Cerebellar cortex (tissue), 1 donor: ENCODE results near the gene PLA2G1B.
"Not testable (repeated sequence)": the region's sequence is repeated elsewhere in the genome, so short reads cannot be mapped to it uniquely, and the experiment has no call there.

Experiments used
- DNase-seq: peaks from one replicate; pipeline ENCODE4 v3.0.0-alpha.2; 2015; ENCODE audit warnings: low spot score

The PLA2G1B gene

GRCh38 chr12:120358412-120359100 is 31.0 kb upstream of the PLA2G1B start:
- DNase-seq, result no peak

DNA sequence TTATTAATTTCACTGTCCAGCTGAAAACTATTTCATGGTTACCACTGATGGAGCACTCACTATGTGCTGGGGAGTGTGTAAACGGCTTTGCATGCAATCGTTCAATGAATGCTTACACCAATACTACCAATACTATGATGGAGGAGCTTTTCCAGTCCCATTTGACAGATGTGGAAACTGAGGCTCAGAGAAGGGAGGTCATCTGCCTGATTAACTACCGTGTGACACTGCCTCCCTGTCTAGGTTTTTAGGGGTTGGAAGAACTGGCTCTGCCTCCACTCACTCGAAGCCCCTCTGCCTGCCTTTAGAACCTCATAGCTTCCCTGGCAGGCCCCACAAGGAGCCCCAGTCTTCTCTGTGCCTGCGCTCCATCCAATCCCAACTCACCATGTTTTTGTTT is 29.5 kb upstream of the PLA2G1B start:
- no peak for DNase-seq

DNA sequence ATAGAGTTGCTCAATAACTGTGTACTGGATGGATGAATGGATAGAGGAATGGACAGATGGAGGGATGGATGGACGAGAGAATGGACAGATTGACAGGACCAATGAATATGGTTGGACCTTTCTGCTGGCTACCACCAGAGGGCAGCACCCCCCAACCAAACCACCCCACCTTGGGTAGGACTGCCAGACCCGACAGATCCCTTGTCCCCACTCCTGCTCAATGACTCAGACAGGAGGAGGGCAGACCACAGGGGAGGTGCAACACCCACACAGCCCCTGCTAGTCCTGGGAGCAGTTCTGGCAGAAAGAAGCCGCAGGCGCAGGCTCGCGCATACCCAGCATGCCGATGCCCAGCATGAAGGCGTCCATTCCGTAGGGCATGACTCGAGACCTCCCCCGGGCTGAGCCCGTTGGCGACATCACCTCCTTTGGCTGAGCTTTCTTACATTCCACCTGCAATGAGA is 29.0 kb upstream of the PLA2G1B start:
- peak; percentile 89 for DNase-seq

DNA sequence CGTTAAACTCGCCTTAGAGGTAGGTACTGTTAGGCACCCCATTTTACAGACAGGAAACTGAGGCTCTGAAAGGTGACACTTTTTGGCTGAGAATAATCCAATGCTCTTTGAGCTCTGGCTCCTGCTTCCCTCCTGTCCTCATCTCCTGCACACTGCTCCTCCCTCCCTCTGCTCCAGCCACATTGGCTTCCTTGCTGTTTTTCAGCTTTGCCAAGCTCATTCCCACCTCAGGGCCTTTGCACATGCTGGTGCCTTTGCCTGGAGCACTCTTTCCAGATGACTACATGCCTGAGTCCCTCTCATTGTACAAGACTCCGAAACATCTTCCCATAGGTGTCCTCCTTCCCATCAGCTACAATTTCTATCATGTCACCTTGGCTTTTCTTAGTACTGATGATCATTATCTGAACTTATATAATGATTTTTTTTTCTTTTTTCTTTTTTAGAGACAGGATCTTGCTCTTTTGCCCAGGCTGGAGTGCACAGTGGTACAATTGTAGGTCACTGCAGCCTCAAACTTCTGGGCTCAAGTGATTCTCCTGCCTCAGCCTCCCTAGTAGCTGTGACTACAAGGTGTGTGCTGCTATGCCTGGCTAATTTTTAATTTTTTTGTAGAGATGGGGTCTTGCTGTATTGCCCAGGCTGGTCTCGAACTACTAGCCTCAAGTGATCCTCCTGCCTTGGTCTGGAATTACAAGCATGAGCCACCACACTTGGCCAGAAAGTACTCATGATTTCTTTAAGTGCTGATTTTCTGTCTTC is 26.2 kb upstream of the PLA2G1B start:
- DNase-seq, result no peak

- DNase-seq, result no peak
Measured at GRCh38 chr12:120353136-120353535, 25.6 kb upstream of the PLA2G1B start.

GRCh38 chr12:120352117-120352516 is 24.5 kb upstream of the PLA2G1B start:
- no peak for DNase-seq

- DNase-seq, result peak; percentile 91
Measured at GRCh38 chr12:120350576-120351350, 23.2 kb upstream of the PLA2G1B start.

GRCh38 chr12:120347766-120348165 is 20.2 kb upstream of the PLA2G1B start:
- no peak for DNase-seq

- DNase-seq, result no peak
Measured at GRCh38 chr12:120346681-120347080, 19.1 kb upstream of the PLA2G1B start.

DNA sequence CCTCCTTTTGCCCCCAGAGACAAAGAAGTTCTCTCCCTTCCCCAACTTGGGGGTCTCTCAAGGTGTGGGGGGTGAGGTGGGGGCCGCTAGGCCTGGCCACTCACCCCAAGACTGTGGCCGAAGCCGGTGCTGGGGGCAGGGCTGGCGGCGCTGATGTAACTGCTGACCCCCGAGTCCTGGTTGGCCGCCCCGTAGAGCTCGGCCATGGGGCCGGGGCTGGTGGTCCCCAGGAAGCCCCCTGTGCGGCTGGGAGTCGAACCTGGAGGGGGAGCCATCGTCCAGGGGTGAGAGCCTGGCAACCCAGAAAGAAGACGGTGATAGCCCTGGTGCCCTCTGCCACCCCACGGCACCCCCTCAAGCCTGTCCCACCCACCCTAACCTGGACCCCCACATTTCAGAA is 18.5 kb upstream of the PLA2G1B start:
- DNase-seq, result no peak

DNA sequence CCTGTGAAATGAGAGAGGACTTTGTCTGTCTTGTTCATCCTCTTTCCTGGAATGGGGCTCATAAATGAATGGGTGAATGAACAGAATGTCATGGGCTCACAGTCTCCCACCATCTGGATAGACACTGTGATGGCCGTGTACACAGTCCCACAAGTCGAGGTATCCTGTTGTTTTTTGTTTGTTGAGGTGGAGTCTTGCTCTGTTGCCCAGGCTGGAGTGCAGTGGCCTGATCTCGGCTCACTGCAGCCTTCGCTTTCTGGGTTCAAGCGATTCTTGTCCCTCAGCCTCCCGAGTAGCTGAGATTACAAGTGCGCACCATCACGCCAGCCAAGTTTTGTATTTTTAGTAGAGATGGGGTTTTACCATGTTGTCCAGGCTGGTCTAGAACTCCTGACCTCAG is 16.1 kb upstream of the PLA2G1B start:
- no peak for DNase-seq

GRCh38 chr12:120343039-120343537 is 15.5 kb upstream of the PLA2G1B start:
- DNase-seq, result no peak

GRCh38 chr12:120342175-120343038 is 14.8 kb upstream of the PLA2G1B start:
- no peak for DNase-seq

DNA sequence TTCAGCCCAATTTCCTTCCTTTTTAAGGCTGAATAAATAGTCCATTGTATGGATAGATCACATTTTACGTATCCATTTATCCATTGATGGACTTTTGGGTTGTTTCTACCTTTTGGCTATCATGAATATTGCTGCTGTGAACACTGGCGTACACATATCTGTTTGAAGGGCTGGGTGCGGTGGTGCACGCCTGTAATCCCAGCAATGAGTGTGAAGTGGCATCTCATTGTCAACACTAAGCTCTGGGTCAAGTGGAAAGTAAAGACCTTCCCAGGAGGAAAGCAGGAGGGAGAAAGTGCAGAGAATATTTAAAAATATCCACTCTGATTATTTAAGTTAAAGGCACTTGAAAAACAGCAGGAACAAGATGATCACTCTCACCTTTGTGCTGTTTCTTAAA is 11.7 kb upstream of the PLA2G1B start:
- no peak for DNase-seq

DNA sequence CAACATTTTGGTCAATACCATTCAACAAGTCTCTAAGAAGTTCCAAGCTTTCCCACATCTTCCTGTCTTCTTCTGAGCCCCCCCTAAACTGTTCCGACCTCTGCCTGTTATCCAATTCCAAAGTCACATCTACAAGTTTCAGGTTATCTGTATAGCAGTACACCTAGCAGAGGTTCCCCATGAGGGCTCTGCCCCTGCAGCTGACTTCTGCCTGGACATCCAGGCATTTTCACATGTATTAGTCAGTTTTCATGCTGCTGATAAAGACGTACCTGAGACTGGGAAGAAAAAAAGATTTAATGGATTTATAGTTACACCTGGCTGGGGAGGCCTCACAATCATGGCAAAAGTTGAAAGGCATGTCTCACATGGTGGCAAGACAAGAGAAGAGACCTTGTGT is 10.2 kb upstream of the PLA2G1B start:
- DNase-seq, result no peak

DNA sequence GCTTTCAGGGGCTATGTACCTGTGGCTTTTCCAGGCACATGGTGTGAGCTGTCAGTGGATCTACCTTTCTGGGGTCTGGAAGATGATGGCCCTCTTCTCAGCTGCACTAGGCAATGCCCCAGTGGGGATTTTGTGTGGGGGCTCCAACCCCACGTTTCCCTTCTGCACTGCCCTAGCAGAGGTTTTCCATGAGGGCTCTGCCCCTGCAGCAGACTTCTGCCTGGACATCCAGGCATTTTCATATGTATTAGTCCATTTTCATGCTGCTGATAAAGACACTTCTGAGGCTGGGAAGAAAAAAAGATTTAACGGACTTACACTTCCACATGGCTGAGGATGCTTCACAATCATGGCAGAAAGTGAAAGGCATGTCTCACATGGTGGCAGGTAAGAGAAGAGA is 8.8 kb upstream of the PLA2G1B start:
- DNase-seq, result not testable (repeated sequence)

GRCh38 chr12:120335447-120335846 is 7.9 kb upstream of the PLA2G1B start:
- peak; percentile 69 for DNase-seq

- no peak for DNase-seq
Measured at GRCh38 chr12:120332523-120332922, 4.9 kb upstream of the PLA2G1B start.

DNA sequence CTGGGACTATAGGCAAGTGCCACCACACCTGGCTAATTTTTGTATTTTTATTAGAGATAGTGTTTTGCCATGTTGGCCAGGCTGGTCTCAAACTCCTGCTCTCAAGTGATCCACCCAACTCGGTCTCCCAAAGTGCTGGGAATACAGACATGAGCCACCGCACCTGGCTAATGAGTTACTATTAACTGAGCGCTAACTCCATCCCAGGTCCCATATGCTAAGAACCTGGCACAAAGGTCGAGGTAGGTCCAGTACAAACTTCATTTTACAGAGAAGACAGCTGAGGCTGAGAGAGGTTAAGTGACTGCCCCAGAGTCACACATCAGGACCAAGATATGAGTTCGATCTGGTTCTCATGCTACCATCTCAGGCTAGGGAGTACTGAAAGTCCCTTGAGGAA is 4.5 kb upstream of the PLA2G1B start:
- DNase-seq, result no peak

DNA sequence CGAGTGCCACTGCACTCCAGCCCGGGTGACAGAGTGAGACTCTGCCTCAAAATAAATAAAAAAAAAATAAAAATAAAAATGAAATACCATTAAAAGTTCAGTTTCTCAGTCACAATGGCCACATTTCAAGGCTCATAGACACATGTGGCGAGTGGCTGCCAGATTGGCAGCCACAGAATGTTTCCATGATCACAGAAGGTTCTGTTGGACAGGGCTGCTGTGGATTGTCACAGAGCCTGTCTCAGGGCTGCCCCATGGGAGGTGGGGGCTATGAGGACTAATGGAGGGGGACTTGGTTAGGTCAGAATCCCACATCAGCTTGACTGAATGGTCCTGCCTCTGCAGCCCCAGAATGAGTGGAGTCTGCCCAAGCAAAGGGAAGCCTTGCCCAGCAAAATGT is 3.8 kb upstream of the PLA2G1B start:
- DNase-seq, result no peak

DNA sequence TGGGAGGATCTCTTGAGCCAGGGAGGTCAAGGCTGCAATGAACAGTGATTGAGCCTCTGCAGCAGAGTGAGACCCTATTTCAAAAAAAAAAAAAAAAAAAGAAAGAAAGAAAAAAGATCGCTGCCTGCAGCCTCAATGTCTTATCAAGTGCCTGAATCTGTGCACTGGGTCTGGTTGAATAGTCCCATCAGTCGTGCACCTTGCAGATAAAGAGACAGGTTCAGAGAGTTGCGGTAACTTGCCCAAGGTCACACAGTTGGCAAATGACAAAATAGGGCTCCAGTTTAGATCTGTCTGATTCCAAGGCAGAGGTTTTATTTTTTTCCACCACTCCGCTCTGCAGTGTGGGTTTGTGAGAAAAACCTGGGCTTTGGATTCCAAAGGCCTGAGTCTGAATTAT is 649 bp upstream of the PLA2G1B start:
- no peak for DNase-seq
